GM19372 (cell line): Measurements from ENCODE around the gene EPS8L3.
"Not testable (repeated sequence)": the region's sequence is repeated elsewhere in the genome, so short reads cannot be mapped to it uniquely, and the experiment has no call there.

ENCODE experiments used
- ATAC-seq: cut with Tn5 transposase; IDR thresholded peaks from one replicate; pipeline ENCODE4 v1.9.1; 2021; ENCODE audit warnings: mild to moderate bottlenecking, low read depth, moderate library complexity; ENCODE audit not compliant: unreplicated experiment

Gene EPS8L3

DNA sequence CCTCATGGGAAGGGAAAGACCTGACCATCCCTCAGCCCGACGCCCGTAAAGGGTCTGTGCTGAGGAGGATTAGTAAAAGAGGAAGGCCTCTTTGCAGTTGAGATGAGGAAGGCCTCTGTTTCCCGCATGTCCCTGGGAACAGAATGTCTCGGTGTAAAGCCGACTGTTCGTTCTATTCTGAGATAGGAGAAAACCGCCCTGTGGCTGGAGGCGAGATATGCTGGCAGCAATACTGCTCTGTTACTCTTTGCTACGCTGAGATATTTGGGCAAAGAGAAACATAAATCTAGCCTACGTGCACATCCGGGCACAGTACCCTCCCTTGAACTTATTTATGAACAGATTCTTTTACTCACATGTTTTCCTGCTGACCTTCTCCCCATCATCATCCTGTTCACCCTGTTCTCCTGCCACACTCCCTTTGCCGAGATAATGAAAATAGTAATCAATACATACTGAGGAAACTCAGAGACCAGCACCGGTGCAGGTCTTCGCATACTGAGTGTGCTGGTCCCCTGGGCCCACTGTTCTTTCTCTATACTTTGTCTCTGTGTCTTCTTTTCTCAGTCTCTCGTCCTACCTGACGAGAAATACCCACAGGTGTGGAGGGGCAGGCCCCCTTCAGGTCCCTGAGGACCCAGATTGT, 3.4 kb upstream of the EPS8L3 start:
- ATAC-seq, result not testable (repeated sequence)

DNA sequence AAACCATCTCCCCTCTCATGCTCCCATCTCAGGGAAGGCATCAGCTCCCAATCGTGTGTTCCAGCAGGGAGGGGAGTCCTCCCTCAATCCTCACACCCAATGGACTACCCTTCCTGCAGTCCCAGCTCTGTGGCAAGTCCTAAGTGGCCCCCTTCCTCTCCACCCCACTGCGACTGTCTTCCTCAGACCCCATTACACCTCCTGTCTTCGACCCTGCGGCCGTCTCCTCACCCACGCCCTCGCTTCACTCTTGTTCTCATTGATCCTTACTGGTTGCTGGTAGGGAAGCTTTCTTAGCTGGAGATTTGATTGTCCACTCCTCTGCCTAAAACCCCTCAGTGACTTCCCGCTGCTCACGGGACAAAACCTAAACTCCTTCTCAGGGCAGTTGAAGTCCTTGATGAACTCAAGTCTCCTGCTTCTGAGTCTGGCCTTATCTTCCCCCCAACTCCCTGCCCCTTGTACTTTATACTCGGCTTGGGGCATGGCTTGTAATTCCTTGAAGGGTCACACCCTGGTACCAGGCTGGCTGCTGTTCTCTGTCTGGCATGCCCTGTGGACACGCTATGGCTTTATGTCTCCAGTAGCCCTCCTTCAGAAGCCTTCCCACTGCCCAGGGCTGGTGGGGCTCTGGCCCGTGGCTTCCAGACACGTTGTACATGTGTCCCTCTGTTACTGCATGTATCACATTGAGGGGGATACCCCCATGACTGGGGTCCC, 2.3 kb upstream of the EPS8L3 start:
- no peak for ATAC-seq

DNA sequence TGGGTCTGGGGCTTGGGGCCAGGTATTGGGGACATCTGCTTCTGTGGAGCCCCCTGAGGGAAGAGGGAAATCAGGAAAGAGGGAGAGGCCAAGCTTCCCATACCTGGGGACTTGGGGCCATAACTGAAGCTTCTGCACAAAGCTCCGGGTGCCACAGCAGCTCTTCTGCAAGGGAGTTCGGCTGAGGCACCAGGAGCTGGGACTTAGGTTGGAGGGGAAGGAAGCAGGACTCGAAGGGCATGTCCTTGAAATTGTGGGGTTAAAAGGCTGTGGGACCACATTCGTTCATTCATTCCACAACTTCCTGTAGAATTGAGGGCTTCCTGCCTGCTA, 1.7 kb upstream of the EPS8L3 start:
- no peak for ATAC-seq

DNA sequence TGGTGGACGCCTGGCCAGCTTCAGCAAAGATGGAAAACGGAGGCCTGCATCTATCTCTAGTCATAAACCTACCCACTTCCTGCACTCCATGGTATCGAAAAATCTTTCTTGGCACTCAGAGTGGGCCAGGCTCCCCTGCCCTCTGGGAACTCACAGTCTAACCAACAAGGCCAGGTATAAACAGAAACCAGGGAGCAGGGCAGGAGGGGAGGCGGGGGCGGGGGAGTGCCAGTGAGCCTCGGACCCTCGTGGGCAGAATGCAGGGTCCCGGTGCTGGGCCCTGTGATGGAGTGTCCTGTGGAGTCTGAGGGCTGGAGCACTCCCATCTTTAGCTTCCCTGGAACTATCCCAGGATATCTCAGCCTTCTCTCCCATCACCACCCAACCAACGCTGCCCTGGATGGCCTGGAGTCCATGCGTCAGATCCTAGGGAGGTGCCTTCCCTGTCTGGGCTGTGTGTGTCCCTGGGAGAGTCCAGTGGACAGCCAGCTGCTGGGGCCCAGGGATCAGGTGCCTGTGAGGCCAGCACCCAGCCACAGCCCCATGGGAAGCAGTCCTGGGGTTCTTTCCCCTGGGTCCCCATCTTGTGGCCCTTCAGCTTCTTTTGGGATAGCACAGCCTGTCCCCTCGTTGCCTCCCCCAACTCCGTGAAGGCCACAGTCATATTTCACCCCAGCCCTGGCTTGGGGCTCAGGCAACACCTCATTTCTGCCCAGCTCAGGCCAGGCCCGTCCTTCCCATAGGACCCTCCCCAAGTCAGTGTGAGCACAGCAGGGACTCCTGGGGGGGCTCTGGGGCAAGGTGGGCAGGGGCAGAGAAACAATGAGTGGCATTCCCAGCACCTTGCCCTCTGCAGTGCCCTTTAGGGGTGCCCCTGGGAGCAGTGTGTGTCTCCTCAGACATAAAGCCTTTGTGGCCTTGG, 1.1 kb upstream of the EPS8L3 start:
- ATAC-seq, result no peak

DNA sequence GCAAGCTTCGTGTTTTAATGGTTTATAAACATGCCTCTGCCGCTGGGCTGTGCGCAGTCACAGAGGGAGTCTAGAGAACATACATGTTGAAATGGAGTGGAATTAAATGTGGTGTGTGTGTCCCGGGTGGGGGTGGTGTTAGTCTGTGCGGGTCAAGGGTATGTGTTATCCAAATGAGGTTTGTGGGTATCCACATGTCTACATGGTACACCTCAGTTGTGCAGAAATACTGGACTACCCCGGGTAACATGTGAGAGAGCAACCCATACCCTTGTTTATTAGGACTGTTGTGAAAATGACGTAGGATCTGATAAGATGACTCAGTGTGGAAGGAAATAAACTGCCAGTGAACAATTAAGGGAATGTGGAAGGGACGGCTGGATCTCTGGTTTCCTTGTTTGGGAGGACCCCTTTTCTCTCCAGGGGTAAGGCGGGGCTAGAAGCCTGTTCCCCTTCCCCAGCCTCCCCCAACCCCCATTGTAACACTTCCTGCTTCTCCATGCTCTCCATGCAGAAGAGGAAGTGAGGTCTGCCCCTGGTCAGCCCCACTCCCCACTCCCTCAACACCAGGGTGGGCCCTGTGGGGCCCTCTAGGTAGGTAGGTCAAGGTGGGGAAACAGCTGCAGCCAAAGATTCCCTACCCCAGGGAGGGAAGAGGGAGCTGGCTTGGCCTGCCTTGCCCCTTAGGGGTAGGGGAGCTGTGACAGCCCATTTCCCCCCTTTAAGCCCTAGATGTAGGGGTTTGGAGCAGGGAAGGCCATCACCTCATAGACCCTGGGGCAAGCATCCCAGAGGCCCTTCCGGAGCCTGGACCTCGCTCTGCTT, 690 bp downstream of the EPS8L3 start:
- ATAC-seq, result no peak

DNA sequence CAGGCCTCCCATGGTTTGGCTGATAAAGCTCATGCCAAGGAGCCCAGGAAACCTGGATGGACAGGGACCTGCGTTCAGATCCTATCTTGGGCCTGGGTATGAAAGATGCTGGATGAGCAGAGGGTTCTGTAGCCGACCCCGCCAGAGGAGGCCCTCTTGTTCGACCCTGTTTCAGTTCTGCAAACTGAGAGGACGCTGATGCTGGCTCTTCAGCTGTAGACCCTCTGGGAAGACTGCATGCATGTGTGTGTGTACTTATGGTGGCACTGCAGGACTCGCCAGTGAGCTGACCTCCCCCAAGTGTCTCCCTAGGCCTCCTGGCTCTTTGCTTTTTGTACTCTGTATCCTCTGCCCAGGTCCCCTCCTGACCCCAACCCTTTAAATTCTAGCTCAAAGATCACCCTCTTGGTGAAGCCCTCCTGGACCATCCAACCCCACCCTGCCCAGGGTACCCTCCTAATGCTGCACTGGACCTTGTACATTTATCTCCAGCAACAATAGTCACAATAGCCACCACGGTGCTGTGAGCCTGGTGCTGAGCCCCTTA, 1.6 kb downstream of the EPS8L3 start:
- no peak for ATAC-seq

DNA sequence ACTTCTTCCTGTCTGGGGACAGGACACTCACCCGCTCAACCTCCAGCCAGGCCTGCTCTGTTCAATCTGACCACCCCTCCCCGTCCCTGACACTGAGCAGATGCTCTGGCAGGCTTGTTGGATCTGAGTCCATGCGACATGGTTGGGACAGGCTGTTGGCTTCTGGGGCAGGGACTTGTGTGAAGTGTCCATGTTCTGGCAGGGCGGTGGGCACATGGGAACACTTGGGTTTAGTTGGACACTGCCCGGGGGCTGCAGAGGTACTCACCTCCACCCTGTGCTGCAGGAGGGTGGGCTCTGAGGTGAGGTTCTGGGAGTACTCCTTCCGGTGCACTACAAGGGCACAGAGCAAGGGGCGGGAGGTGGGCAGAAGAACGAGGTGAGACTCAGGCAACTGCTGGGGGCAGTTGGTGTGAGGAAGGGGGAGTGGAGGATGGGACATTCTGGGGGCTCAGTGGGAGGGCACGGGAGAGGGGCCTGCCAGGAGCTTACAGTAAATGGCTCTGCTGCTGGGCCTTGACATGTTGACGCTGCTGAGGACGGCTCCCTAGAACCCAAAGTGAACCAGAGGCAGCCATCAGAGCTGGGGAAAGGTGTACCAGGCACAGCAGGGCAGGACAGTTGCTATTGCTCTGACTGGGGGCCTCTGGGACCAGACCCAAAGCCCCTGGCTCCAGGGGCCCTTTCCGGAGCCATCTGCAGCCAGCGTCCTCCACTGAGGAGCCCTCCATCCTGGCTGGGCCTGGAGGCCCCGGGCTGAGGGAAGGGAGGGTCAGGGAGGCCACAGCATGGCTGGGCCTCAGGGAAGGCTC, 2.3 kb downstream of the EPS8L3 start:
- no peak for ATAC-seq

DNA sequence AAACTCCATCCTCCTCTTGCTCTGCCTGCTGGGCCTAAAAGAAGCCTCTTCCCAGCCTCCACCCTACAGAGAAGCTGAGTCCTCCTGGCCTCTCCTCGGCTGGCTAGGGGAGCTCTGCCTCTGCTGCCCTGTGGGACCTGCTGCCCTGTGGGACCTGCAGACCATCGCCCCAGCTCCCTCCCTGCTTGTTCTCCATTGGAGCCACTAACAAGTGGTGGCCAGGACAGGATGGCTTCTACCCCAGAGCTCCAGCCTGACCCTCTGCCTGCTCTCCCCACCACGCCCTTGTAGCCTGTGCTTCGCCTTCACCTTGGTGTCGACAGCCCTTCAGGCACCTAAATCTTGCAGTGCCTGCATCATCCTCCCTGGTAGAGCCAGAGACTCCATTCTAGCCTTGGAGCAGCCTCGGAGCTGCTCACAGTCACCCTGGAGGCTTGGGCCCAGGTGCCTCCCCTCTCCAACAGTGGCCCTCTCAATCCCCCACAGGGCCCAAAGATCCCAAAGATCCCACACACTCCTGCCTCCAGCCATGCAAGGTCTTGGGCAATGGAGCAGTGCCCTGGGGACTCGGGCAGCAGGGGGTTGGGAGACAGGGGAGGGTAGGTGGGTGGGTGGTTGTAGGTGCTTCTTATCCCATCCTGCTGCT, 3.0 kb downstream of the EPS8L3 start:
- ATAC-seq, result no peak

DNA sequence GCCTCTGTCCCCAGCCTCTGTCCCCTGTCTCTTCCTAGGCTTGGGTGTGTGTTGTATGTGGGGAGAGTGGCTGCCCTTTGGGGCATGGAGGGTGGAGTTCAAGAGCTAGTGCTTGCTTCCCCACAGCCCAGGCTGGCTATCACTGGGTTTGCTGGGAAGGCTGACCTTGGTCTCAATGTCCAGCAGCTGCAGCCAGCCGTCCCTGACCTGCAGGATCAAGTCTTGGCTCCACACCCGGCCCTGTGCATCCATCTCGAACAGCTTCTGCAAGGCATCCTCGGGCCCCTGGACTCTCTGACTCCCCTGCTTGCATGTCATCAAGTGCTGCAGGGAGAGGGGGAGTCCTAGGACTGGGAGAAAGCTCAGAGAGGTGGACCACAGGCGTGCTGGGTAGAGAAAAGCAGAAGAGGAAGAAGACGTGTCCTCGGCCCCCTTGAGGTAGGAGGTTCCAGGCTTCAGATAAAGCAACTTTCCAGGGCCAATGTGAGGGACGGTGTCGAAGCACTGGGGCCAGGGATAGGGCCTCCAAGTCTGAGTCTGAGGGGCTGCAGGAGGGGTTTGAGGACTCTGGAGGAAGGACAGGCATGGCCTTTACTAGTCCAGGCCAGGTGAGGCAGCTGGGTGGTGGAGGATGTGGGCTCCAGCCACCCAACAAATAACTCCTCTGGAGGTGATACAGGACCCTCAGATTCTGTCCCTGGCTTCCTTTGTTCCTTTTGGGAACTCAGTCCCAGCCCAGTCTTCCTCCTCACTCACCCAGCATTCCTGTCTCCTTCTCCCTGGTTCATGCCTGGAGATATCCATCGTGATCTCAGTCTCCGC, 4.0 kb downstream of the EPS8L3 start:
- no peak for ATAC-seq

DNA sequence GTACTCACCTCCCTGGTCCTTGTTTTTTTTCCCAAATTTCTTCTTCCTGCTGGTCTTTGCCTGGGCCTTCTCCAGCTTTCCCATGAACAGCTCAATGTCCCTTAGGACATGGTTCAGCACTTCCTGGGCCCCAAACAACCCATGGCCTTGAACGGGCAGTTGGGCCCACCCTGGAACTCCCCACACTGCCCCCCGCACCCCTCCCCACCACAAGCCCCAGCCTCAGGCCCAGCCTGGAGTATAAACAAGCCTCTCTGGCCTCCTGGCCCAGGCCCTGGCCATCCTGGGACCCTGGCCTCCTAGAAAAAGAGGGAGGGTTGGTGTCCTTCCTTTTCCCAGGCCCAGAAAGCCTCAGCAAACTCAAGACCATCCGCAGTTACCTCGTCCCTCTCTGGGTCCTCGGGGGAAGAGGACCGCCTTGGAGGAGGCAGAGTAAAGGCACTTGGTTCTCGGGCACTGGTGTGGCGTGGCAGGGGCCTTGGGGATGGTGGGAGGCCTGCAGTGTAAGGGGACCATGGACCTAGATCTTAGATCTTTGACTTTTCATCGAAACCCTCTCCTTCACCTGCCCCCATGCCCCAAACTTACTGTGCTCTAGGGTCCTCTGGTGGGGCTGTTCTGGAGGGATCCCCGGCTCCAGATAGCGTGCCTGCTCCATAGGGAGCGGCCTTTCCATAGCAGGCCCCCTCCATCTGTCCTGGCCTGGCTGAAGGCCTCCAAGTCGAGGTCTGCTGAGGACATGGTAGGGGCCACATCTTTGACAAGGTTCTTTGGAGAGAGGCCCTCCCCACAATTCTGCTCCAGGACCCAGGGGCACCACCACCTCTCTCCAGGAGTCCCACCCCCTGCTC, 5.6 kb downstream of the EPS8L3 start:
- ATAC-seq, result no peak

DNA sequence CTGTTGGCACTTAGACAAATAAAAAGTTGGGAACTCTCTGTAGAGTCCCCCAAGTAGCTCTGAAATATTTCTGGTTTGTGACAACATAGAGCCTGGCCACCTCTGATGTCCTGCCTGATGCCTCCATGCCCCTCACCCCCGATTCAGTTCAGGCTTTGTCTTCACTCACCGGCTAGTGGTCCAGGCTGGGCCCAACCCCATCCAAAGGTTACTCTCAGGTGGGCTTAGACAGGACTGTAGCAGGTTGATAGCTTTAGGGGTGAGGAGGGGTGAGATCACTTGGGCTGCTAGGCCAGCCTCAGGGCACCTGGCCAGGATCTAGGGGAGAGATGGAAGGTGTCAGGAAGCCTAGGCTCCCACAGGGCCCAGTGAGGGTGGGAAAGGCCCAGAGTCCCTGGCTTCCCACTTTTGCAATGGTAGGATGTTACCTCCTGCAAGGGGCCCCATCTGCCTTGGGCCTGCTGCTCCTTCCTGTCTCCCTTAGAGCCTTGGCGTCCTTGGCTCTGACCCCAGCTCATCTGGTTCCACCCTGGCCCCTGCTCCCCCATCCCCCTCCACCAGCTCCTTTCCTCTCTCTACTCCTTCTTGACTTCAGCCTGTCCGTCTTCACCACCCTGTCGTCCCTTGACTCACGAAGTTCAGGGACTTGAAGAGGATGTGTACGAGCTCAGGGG, 6.7 kb downstream of the EPS8L3 start:
- ATAC-seq, result no peak

DNA sequence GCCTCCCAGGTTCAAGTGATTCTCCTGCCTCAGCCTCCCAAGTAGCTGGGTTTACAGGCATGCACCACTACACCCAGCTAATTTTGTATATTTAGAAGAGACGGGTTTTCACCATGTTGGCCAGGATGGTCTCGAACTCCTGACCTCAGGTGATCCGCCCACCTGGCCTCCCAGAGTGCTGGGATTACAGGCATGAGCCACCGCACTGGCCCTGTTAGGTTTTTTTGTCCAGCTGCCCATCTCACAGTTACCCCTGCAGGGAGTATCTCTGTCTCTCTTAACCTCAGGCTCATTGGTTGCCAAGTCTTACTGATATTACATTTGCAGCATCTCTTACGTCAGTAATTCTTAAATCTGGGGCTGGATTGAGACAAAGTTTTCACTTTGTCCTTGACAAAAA, 7.4 kb downstream of the EPS8L3 start:
- ATAC-seq, result not testable (repeated sequence)

DNA sequence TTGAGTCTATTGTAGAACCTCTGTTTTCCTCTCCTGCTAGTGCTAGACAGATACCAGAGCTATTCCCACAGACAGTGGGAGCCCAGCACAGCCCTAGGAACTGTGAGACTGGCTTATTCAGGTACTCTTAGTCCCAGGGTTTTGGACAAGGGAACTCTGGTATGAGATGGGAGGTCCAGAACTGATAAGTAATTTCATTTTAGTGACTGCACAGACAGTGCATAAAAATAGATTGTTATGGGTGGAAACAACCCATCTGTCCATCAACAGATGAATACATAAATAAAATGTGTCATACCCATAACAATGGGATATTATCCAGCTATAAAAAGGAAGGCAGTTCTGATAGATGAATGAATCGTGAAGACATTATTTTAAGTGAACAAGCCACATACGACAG, 9.0 kb downstream of the EPS8L3 start:
- no peak for ATAC-seq

DNA sequence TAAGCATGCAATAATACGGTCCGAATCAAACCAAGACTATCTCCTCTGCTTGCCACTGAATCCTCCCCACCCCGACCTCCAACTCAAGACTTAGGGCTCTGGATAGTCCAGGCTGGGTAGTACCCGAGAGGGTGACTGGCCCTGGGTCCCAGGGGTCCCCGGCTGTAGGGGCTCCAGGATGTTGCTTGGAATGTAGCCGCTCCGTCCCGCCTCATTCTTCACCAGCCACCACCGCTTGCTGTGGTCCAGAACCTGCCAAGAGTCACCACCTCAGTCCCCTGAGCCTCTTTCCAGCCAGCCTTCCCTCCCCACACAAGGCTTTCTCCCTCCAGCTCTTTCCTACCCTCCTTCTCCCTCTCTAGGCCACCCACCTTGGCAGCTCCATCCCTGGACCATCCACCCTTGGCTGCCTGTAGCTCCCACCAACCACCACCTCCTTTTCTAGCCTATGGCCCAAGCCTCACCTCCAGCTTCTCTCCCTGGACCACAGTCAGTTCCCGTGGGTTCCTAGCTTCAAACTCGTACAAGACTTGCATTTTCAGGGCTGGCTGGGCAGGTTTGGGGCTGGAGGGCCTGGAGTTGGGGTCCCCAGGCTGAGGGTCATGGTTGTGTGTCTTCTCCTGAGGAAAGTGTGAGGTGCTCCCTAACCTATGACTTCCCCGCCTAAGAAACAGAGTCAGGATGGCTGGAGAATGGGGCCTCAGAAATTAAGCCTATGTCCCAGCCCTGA, 12.0 kb downstream of the EPS8L3 start:
- ATAC-seq, result no peak

DNA sequence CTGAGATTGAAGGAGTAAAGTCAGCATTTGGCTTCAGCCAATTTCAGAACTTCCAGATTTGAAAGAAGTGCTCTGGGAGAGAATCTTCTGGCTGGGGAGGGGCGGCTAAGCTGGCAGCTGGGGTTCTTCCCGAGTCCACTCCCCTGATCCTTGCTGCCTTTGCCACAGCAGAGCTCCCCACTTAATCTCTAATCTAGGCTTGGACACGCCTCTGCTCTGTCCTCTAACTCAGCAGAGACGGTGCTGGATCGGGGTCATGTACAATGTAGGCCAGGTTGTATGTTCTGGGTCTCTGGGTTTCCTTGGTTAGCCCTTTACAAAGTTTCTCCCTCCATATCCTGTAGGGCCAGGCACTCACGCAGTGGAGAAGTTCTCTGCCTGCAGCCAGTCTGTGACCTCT, 12.8 kb downstream of the EPS8L3 start:
- no peak for ATAC-seq

DNA sequence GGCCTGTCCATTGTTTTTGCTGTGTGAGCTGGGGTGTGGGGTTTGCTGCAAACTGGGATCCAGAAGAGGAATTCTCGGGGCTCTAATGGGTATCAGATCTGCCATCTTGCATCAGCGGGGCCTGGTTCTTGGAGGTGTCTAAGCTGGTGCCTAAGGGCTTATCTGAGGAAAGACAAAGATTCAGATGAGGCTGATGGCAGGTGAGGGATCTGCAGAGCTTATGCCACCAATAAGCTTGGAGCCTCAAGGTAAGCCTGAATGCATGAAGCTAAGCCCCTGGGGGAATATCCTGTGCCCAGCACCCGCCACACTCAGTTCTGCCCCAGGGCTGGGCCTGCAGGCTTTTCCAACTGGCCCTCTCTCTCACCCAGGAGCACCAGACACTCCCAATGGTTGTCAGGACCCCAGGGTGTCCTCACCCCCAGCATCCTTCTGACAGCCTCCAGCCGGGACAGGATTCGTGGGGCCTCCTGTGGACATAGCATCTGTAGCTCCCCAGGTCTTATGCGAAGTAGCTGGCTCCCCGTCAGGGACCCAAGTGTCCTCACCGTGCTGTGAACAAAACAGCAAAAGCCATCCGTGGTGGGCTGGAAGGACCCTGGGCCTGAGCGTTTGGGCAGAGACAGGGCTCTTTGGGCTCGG, 13.4 kb downstream of the EPS8L3 start:
- no peak for ATAC-seq
